GM18508 (cell line): ENCODE results near the gene MTMR3.

Source experiments
- ATAC-seq: cut with Tn5 transposase; IDR thresholded peaks from one replicate; pipeline ENCODE4 v1.9.1; 2021; ENCODE audit warnings: moderate number of reproducible peaks; ENCODE audit not compliant: insufficient read depth, unreplicated experiment

MTMR3 gene

GRCh38 chr22:30020511-30020910 lies 137.5 kb downstream of the MTMR3 start:
- ATAC-seq: no peak

DNA sequence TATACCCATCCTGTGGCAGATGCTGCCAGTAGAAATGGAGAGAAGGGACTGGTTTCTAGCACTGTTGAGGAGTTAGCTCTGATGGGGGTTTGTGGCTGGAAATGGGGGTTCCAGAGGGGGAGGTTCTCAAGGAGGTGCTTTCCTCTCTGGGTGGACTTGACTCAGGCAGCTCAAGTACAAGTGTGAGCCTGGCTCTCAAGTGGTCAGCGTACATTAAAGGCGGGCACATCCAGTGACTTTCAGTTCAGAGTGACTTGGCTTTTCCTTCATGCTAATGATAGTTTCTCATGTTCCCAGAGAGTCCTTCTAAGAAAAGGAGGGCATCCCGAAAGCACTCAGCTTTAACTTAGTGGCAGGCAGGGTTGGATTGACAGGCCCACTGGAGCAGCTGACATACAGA lies 138.4 kb downstream of the MTMR3 start:
- no peak for ATAC-seq

DNA sequence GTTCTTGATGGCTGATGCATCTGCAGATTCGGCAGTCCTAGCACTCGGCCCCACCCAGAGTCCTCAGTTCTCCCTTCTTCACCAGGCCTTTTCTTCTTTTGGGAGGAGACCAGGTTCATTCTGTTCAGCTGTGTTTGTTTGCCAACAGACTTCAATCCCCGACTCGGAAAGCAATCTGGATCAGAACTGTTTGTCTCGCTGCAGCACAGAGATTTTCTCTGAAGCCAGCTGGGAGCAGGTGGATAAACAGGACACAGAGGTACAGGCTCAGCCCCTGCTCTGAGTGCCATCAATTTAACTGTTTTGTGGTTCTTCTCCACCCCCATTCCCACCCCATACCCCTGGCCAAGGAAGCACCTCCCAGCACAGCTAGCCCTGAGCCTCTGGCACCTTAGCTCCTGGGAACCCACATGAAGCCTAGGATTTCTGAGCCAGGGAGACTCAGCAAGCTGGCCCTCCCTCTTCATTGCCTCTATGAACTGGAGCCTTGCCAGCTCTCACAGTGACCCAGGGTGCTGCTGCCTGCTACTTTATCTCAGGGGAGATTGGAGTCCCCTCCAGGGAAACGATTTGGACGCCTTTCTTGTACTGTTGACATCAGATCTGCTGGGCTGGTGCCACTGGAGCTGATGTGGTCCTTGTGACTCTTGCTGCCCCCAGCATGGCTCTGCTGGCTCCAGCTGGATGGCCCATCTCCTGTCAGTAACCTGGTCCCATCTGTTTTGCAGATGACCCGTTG lies 139.1 kb downstream of the MTMR3 start:
- no peak for ATAC-seq

- no peak for ATAC-seq
These were observed 140.2 kb downstream of the MTMR3 start for GRCh38 chr22:30023099-30023660.

DNA sequence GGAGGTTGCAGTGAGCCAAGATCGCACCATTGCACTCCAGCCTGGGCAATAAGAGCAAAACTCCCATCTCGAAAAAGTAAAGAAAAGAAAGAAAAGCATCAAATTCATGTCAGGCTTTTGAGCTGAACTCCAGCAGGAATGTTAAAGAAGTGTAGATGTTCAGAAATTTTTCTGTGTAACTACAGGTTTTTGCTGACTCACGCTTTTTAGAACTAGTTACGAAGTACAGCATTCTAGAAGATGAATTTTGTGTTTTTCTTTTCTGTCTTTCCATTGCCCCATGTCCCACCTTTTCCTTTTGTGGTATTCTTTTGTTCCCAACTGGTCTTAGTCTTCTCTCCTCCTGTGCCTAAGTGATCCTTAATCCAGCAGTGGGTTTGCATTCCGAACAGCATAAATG lies 141.3 kb downstream of the MTMR3 start:
- ATAC-seq: no peak

DNA sequence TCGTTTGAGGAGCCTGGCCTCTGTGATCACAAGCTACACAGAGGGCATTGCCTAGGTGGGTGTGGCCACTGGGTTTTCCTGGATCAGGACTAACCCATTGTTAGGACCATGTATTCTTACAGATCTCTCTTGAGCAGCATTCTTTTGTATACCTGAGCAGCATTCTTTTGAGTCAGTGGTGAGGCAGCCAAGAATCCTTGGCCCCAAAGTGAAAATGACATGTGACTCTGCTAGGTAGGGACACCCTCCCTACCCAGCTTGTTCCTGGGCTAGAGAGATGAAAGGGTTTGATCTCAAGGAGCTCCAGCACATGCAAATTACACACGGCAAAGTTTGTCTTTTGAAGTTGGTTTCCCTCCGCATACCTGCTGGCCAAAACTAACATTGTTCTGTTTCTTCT lies 142.2 kb downstream of the MTMR3 start:
- ATAC-seq: no peak

- no peak for ATAC-seq
These were observed 143.8 kb downstream of the MTMR3 start for GRCh38 chr22:30026756-30027155.

GRCh38 chr22:30027169-30027568 lies 144.2 kb downstream of the MTMR3 start:
- ATAC-seq: no peak

- no peak for ATAC-seq
These were observed 144.8 kb downstream of the MTMR3 start for GRCh38 chr22:30027791-30028190.

DNA sequence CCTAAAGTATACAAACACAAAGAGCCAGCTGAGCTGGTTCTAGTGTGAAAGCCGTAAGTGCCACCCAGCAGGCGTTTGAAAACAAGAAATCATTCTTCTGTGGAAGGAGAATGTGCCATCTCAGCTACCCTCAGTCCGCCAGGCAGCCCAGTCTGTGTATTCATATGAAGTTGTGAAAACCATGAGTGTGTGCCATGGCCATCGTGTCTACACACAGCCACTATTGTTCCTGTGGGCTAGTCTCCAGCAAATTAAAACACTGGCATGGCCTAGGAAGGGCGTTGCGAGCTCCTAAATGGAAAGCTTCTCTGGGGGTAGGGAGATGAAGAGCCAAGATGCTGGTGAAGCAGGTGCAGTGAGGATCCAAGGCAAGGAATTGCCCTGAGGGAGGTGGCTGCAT lies 145.8 kb downstream of the MTMR3 start:
- no peak for ATAC-seq

DNA sequence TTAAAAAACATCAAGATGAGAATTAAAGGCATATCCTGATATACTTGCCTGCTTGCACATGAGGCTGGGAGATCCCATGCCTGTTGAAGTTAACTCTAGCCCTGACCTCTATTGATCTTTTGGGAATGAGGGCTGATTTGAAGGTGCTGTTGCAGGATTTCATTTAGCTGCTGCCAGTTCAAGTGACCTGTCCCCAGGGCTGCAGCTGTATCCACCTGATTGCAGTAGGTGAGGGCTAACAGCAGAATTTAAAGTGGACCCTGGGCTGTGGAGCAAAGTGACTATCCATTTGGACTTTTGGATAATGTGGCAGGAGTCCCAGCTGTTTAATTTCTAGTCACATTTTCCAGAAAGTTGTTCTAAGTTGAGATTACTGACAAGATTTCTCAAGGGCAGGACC lies 146.5 kb downstream of the MTMR3 start:
- ATAC-seq: no peak

GRCh38 chr22:30030329-30030728 lies 147.4 kb downstream of the MTMR3 start:
- no peak for ATAC-seq

GRCh38 chr22:30031328-30031727 lies 148.4 kb downstream of the MTMR3 start:
- no peak for ATAC-seq

DNA sequence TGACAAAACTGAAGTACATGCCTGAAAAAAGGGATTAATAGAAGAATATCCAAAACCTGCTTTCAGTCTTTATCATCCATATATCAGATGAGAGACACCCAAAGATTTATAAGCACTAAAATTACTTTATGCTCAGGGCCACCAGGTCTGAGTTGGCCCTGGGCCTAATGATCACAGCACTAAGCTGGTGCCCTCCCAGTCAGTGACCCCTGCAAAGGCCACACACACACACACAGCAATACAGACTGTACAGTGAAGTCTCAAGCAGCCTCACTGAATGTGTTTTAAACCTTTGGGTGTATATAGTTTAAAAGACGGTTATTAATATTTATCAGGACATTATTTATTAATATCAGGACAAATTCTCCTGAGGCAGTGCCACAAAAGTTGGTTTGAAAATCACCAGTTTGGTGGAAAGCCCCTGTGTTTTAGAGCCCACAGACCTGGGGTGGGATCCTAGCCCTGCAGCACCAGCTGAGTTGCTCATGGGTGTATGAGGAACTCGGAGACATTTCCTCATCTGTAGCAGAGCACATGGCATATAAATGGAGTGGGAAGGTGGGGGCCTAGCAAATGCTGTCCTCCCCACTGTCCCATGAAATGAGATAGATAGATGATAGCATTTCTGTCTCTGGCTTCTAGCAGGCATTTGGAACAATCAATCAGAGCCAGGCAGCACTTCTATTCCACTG lies 148.9 kb downstream of the MTMR3 start:
- ATAC-seq: no peak

DNA sequence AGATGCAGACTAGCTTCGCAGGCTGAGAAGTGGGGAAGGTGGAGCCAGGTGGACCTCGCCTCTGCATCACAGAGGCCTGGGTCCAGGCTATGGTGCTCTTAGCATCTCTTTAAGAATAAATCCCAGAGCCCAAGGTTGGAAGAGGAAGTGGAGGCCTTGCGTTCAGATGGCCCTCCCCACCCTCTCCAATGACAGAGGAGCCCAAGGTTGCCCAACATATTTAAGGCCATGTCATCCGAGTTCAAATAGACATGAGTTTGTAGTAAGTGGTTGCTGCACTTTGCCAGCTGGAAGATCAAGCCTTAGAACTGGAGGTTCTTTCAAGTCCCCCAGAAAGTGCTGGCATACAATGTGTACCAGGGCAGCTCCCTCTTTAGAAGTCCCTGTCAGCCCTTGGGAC lies 150.2 kb downstream of the MTMR3 start:
- ATAC-seq: no peak

- no peak for ATAC-seq
These were observed 150.9 kb downstream of the MTMR3 start for GRCh38 chr22:30033901-30034300.

GRCh38 chr22:30036656-30037055 lies 153.7 kb downstream of the MTMR3 start:
- no peak for ATAC-seq

- no peak for ATAC-seq
These were observed 155.2 kb downstream of the MTMR3 start for GRCh38 chr22:30038219-30038618.

DNA sequence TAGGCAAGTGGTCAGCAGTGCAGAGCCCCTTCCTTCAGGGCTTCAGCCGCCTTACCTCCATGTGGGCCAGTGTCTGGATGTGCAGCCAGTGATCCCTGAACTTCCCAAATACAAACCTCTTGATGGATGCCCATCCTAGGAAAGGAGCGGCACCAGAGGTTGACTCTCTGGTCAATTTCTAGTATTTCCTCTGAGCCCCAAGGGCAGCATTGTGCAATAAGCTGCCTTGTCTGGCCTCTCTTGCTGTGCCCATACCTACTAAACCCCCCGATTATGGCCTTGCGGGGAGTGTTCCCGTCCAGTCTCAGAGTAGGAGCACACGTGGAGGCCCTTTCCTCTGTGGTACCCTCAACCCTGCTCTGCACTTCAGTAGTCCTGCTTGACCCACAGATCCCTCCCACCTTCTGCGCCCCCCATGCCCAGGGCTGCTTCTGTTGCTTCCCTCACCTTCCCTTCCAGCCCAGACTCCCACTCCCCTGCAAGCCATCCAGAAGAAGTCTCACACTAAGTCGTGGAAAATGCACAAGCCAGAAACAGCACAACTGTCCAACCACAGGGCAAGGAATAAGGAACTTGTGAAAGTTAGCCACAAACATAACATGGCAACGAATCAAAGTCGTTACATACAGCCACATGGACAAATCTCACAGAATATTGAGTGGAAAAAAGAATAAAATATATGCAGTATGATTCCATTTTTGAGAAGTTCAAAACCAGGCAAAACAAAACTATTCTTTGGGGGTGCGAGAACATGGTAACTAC lies 157.7 kb downstream of the MTMR3 start:
- no peak for ATAC-seq

GRCh38 chr22:30041475-30041874 lies 158.5 kb downstream of the MTMR3 start:
- no peak for ATAC-seq

DNA sequence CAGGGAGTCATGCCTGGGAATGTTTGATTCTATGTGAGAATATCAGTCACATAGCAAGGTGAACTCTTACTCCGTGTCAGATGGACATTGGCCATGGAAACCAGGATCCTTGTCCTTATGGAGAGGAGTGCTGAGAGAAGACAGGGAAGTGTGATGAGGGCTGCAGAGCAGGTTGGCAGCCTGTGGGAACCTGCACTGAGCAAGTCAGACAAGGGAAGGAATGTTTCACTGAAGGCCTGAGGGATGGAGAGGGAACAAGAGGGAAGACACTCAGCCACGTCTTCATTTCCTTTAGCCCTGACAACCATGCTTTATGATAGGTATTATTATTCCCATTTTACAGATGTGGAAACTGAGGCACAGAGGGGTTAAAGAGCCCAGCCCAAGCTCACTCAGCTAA lies 158.9 kb downstream of the MTMR3 start:
- ATAC-seq: no peak
